H1 (cell line): ENCODE data around the gene TSPOAP1. TPM values are rescaled to one million over a fixed set of nuclear protein-coding genes. Genes with fewer than 3 reads are reported as not detected.

Experiments used
- CTCF ChIA-PET: fragments of 300-600 bp; sonication (Branson Sonifier 250); formaldehyde crosslinking; loops from one replicate; lab custom pipeline; 2021; ENCODE audit not compliant: partially characterized antibody; lab: Charles Lee
- POLR2A ChIA-PET: fragments of 300-600 bp; sonication (Branson Sonifier 250); formaldehyde crosslinking; loops from one replicate; lab custom pipeline; 2021; ENCODE audit warnings: inconsistent platforms; ENCODE audit not compliant: partially characterized antibody; lab: Charles Lee
- DNase-seq, 2 experiments: peaks; one replicate each; pipeline versions ENCODE4 v3.0.0 to v3.0.0-alpha.2; 2010 to 2022; ENCODE audit warnings: low spot score in 2 of 2, low read depth in 1 of 2, mixed read lengths in 1 of 2
- FAIRE-seq: peaks from 2 replicates; lab custom pipeline; 2011; peaks lifted over from hg19 to GRCh38; lab: Jason Lieb, UNC
- H2AFZ ChIP-seq: 2 replicates; pipeline ENCODE4 v1.8.1; 2012; ENCODE audit warnings: low read length, inconsistent platforms
- H2AK5ac ChIP-seq: 2 replicates; pipeline ENCODE4 v1.6.1; 2013; ENCODE audit warnings: low read depth, low read length
- H2BK120ac ChIP-seq: replicated peaks from 2 replicates; pipeline ENCODE3; 2013; ENCODE audit warnings: low read depth, low read length, inconsistent platforms
- H2BK12ac ChIP-seq: 2 replicates; pipeline ENCODE4 v1.6.1; 2013; ENCODE audit warnings: low read depth, low read length
- H2BK15ac ChIP-seq: 2 replicates; pipeline ENCODE4 v1.6.1; 2013; ENCODE audit warnings: low read length
- H2BK20ac ChIP-seq: 2 replicates; pipeline ENCODE4 v1.6.1; 2013; ENCODE audit warnings: low read length
- H2BK5ac ChIP-seq: 2 replicates; pipeline ENCODE4 v1.6.1; 2013; ENCODE audit warnings: low read depth, low read length
- H3K14ac ChIP-seq: 2 replicates; pipeline ENCODE4 v1.6.1; 2013; ENCODE audit warnings: inconsistent platforms; ENCODE audit not compliant: insufficient read length
- H3K18ac ChIP-seq: 2 replicates; pipeline ENCODE4 v1.6.1; 2013; ENCODE audit warnings: low read length; ENCODE audit errors: extremely low read depth
- H3K23ac ChIP-seq: 2 replicates; pipeline ENCODE4 v1.6.1; 2013; ENCODE audit warnings: inconsistent platforms; ENCODE audit not compliant: insufficient read length
- H3K23me2 ChIP-seq: 2 replicates; pipeline ENCODE4 v1.6.1; 2013; ENCODE audit warnings: low read depth, low read length
- H3K27ac ChIP-seq: 2 replicates; pipeline ENCODE4 v1.6.1; 2011; ENCODE audit warnings: low read depth, low read length, inconsistent platforms
- H3K27me3 ChIP-seq, 4 experiments: replicated peaks in 1 of 4; 1 replicate in 1 of 4; 2 replicates in 3 of 4; pipeline versions ENCODE4 v1.6.1 to v1.8.1; 2011 to 2013; ENCODE audit warnings: low read length in 3 of 4, mild to moderate bottlenecking in 3 of 4, inconsistent platforms in 2 of 4, mixed read lengths in 2 of 4, moderate library complexity in 1 of 4; ENCODE audit not compliant: control insufficient read depth in 3 of 4, insufficient read depth in 3 of 4; ENCODE audit errors: extremely low read depth in 1 of 4
- H3K36me3 ChIP-seq, 4 experiments: 2 replicates each; pipeline versions ENCODE4 v1.6.1 to v1.8.1; 2011 to 2013; ENCODE audit warnings: mild to moderate bottlenecking in 4 of 4, low read length in 3 of 4, moderate library complexity in 2 of 4, control low read depth in 1 of 4, inconsistent platforms in 1 of 4; ENCODE audit not compliant: insufficient read depth in 4 of 4, control insufficient read depth in 2 of 4
- H3K4ac ChIP-seq: replicated peaks from 2 replicates; pipeline ENCODE3; 2013; ENCODE audit warnings: low read length, low read depth, mixed read lengths, inconsistent platforms; ENCODE audit not compliant: insufficient read length
- H3K4me1 ChIP-seq, 4 experiments: replicated peaks in 1 of 4; 1 replicate in 1 of 4; 2 replicates in 3 of 4; pipeline versions ENCODE4 v1.6.1 to v1.8.1; 2011 to 2013; ENCODE audit warnings: low read length in 3 of 4, inconsistent platforms in 2 of 4, mixed read lengths in 1 of 4; ENCODE audit not compliant: insufficient read depth in 4 of 4, control insufficient read depth in 3 of 4
- H3K4me2 ChIP-seq, 2 experiments: 2 replicates each; pipeline versions ENCODE4 v1.6.1 to v1.8.1; 2011 to 2013; ENCODE audit warnings: low read depth in 2 of 2, low read length in 2 of 2, control low read depth in 1 of 2, inconsistent platforms in 1 of 2, mild to moderate bottlenecking in 1 of 2; ENCODE audit not compliant: insufficient read depth in 1 of 2
- H3K4me3 ChIP-seq, 4 experiments: fragments of 200-600, 300-600 bp in 1 of 4; sonication (generic), shearing (Covaris generic), sonication (Bioruptor Twin) in 1 of 4; 2 replicates each; pipeline versions ENCODE4 v1.5.1 to v1.8.1; 2011 to 2016; ENCODE audit warnings: low read length in 4 of 4, low read depth in 3 of 4, control low read depth in 2 of 4, inconsistent platforms in 2 of 4, mild to moderate bottlenecking in 2 of 4, mixed read lengths in 1 of 4, moderate library complexity in 1 of 4; ENCODE audit not compliant: insufficient read depth in 2 of 4; ENCODE audit errors: extremely low read depth in 1 of 4
- H3K56ac ChIP-seq: replicated peaks from 2 replicates; pipeline ENCODE3; 2013; ENCODE audit warnings: low read depth, mild to moderate bottlenecking, mixed read lengths, low read length, inconsistent platforms; ENCODE audit not compliant: insufficient read length
- H3K79me1 ChIP-seq: 2 replicates; pipeline ENCODE4 v1.6.1; 2013; ENCODE audit warnings: low read depth, low read length, control low read depth
- H3K79me2 ChIP-seq, 2 experiments: 2 replicates each; pipeline versions ENCODE4 v1.6.1 to v1.8.1; 2012 to 2013; ENCODE audit warnings: low read length in 2 of 2, mild to moderate bottlenecking in 2 of 2, inconsistent platforms in 1 of 2; ENCODE audit not compliant: insufficient read depth in 2 of 2, control insufficient read depth in 1 of 2
- H3K9ac ChIP-seq, 4 experiments: replicated peaks in 1 of 4; 1 replicate in 1 of 4; 2 replicates in 3 of 4; pipeline versions ENCODE4 v1.6.1 to v1.8.1; 2011 to 2013; ENCODE audit warnings: low read depth in 3 of 4, low read length in 3 of 4, control low read depth in 2 of 4, mild to moderate bottlenecking in 2 of 4, moderate library complexity in 2 of 4, inconsistent platforms in 1 of 4; ENCODE audit errors: extremely low read depth in 1 of 4
- H3K9me3 ChIP-seq, 2 experiments: 2 replicates each; pipeline versions ENCODE4 v1.6.1 to v1.8.1; 2012 to 2013; ENCODE audit warnings: mild to moderate bottlenecking in 2 of 2, moderate library complexity in 2 of 2, control low read depth in 1 of 2, inconsistent platforms in 1 of 2, low read depth in 1 of 2, low read length in 1 of 2, mixed read lengths in 1 of 2; ENCODE audit not compliant: insufficient read depth in 2 of 2
- H4K20me1 ChIP-seq, 2 experiments: replicated peaks in 1 of 2; 2 replicates each; pipeline versions ENCODE3 to v1.8.1; 2011 to 2013; ENCODE audit warnings: inconsistent platforms in 2 of 2, low read length in 2 of 2, mild to moderate bottlenecking in 1 of 2; ENCODE audit not compliant: insufficient read depth in 2 of 2, control insufficient read depth in 1 of 2
- H4K5ac ChIP-seq: 2 replicates; pipeline ENCODE4 v1.6.1; 2013; ENCODE audit warnings: low read length, low read depth, mixed read lengths, inconsistent platforms; ENCODE audit not compliant: insufficient read length
- H4K8ac ChIP-seq: 2 replicates; pipeline ENCODE4 v1.8.0; 2013; ENCODE audit warnings: mild to moderate bottlenecking, moderate library complexity, low read length, inconsistent platforms; ENCODE audit not compliant: insufficient read depth; ENCODE audit errors: extremely low read depth
- H4K91ac ChIP-seq: replicated peaks from 2 replicates; pipeline ENCODE3; 2013; ENCODE audit warnings: low read length, mixed read lengths, inconsistent platforms; ENCODE audit not compliant: insufficient read length
- EP300 ChIP-seq, 2 experiments: IDR thresholded peaks; 1 replicate in 1 of 2; 2 replicates in 1 of 2; pipeline ENCODE4 v1.6.1; 2011 to 2012; ENCODE audit warnings: low read depth in 2 of 2, low read length in 2 of 2, mild to moderate bottlenecking in 2 of 2, borderline replicate concordance in 1 of 2, inconsistent platforms in 1 of 2, moderate library complexity in 1 of 2
- WGBS, 2 experiments: shearing (Covaris generic) in 1 of 2; methylation state at CpG; one replicate each; pipeline versions ENCODE4 v1.1.6 to v1.1.7; 2013 to 2015; ENCODE audit warnings: low lambda C conversion rate in 2 of 2, mixed read lengths in 2 of 2, inconsistent platforms in 1 of 2, low coverage in 1 of 2, missing lambda C conversion rate in 1 of 2; ENCODE audit not compliant: insufficient replicate concordance in 2 of 2, insufficient coverage in 1 of 2, insufficient read length in 1 of 2; ENCODE audit errors: extremely low coverage in 1 of 2, missing lambda C conversion rate in 1 of 2; 5-methylcytosine and 5-hydroxymethylcytosine counted together
- polyA plus RNA-seq, 7 experiments: library from polyadenylated mRNA; depleted of rRNA in 3 of 7; stranded (reverse) in 5 of 7; unstranded in 2 of 7; fragments of >200 nt in 5 of 7; fragments of 200-250 nt in 2 of 7; gene quantifications; 1 replicate in 5 of 7; 2 replicates in 1 of 7; 4 replicates in 1 of 7; pipeline versions ENCODE4 v1.2.1 to v1.2.3, GENCODE V29; 2011 to 2013; ENCODE audit warnings: missing spikeins in 2 of 7, mixed read lengths in 2 of 7
- total RNA-seq: library from RNA; stranded (reverse); fragmentation: NEBNext Ultra II Directional; extraction: Animal tissue kit (Norgen Biotek cat#: 25700); gene quantifications from 2 replicates; pipeline ENCODE4 v1.2.1, GENCODE V29; 2021

The TSPOAP1 gene
- total and polyA plus RNA-seq, 2 of the 8 experiments (the other 6 are each of a cell fraction or from before 2014, with no cell fraction given): 7.6 to 9.2 TPM

DNA sequence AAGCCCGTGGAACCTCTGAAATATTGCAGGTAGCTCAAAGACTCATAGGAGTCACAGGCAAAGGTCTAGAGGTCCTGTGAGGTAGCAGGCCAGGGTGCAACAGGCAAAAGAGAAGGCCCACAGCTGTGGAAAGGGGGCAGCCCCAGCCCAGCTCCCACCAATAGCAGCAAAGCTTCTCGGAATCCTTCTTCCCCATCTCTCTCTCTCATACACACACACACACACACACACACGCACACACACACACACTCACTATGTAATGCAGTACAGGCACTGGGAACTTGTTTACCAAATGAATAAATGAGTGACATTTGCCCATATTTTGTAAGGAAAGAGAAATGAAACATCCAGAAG, 40.2 kb upstream of the TSPOAP1 start:
- H3K23me2 ChIP-seq: no peaks in the 10 kb centered on the region; the same call in 1 of the 2 replicates
- H3K4me2 ChIP-seq: no peak overlapping the region
- DNase-seq (no peak), FAIRE-seq (no peak)
- no peak overlapping the region for H3K4me3 ChIP-seq
- H3K9me3 ChIP-seq: no peaks in the 10 kb centered on the region
- no peaks in the 10 kb centered on the region; a peak in 1 of 8 replicates for H3K36me3 ChIP-seq
- CTCF ChIA-PET: interaction anchor here (0.9 to 3.2 kb wide), 5 partner anchors 9 to 65 kb away, joined by 3 to 12 read pairs (median 4); partner anchors contain the start of gene RNF43
- no peak overlapping the region for H2BK12ac ChIP-seq
- no peak overlapping the region for H3K23ac ChIP-seq
- no peak overlapping the region; the same call in 1 of the 2 replicates for H4K8ac ChIP-seq
- no peak overlapping the region for H3K18ac ChIP-seq
- no peak overlapping the region for H3K27ac ChIP-seq
- H4K91ac ChIP-seq: no peak overlapping the region
- no peak overlapping the region for H3K4ac ChIP-seq
- no peak overlapping the region for H2BK15ac ChIP-seq
- H3K56ac ChIP-seq: no peak overlapping the region
- no peaks in the 10 kb centered on the region for H3K79me1 ChIP-seq
- no peak overlapping the region for H2AK5ac ChIP-seq
- TF ChIP-seq EP300 (IDR thresholded peaks at IDR 0.05; ENCODE audit: borderline replicate concordance in 1 of 2, low read depth in 2 of 2, low read length in 2 of 2): no peak
- H2AFZ ChIP-seq: no peak overlapping the region
- H3K14ac ChIP-seq: no peak overlapping the region
- no peak overlapping the region for H2BK5ac ChIP-seq
- no peaks in the 10 kb centered on the region for H3K27me3 ChIP-seq
- H3K79me2 ChIP-seq: no peaks in the 10 kb centered on the region
- H3K4me1 ChIP-seq: peaks cover 0 to 2% (median 0%) of the 10 kb centered on the region in 4 experiments; a peak in 1 of 7 replicates
- no peak overlapping the region for H2BK120ac ChIP-seq
- no peak overlapping the region for H3K9ac ChIP-seq
- POLR2A ChIA-PET: interaction anchor here (0.6 to 1.6 kb wide), 2 partner anchors 21 to 25 kb away, joined by 3 to 6 read pairs; no protein-coding TSS in a partner anchor
- H2BK20ac ChIP-seq: no peak overlapping the region
- no peaks in the 10 kb centered on the region for H4K20me1 ChIP-seq
- 84% methylated on average over 3 of the region's 3 CpGs; no CpG with 5 or more reads in 1 of the 2 experiments for WGBS, 2 experiments
- no peak overlapping the region for H4K5ac ChIP-seq
